Left lobe of liver (tissue), 2 donors: ENCODE measurements around the gene SLC18A2. TPM values are rescaled to one million over a fixed set of nuclear protein-coding genes. Genes with fewer than 3 reads are reported as not detected.
A peak's percentile ranks its signal among the peaks of the same experiment; 100 is the strongest.

ENCODE experiments used
- ATAC-seq: fragments of 200-7000 bp; cut with Tn5 transposase; one replicate; pipeline ENCODE4 v1.9.1; 2020; ENCODE audit warnings: mild to moderate bottlenecking, moderate library complexity
- DNase-seq: peaks from one replicate; pipeline ENCODE4 v3.0.0-alpha.2; 2020; ENCODE audit warnings: low spot score
- total RNA-seq: library from RNA; stranded (reverse); gene quantifications from one replicate; pipeline ENCODE4 v1.2.1, GENCODE V29; 2021
- donor health status: DM: no; HTN: no; CAD: no; lungs with moderate emphysema.
- donor health status: DM: no; HTN: yes; CAD: no.

Gene SLC18A2
- total RNA-seq = 0.15 TPM

DNA sequence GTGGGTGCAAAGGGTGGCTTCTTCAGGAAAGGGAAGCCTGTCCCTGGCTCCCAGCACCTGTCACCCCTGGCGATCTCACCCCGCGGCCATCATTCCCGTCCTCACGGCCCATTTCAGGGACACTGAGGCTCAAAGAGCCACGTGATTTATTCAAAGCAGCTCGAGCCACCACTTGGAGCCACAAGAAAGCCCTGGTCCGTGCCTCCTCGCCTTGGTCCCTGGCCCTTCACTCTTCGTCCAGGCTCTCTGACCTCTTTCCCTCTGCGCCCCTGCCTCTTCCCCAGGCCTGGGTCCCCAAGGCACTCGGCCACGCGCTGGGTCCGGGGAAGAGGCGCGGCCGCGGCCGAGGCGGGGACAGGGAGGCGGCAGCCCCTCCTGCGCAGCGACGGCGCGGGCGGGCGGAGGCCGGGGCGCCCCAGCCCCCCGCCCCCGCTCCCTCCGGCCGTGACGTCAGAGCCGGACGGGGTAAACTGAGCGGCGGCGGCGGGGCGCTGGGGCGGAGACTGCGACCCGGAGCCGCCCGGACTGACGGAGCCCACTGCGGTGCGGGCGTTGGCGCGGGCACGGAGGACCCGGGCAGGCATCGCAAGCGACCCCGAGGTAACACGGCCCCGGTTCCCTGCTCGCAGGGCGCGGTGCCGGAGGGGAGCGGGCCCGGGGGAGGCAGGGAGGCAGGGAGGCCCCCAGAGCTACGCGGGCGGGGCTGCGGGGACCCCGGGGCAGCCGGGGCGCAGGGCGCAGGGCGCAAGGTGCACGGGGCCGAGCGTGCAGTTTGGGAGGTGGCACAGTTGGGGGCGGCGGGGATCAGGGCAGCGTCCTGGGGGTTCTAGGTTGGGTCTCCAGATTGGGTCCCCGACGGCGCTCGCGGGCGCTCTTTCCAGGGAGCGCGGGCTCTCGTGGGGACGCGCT lies at the start of gene SLC18A2:
Gene SLC18A2, plus strand, starts transcription at position 494 of the 909 bp plus-strand sequence. CDS start 580 bp downstream, outside the sequence.
- DNase-seq (no peak), ATAC-seq (peak; percentile 13)

- ATAC-seq (no peak), DNase-seq (no peak)
Observed at GRCh38 chr10:117197189-117197588, 43.7 kb upstream of the SLC18A2 start, which contains the start of gene KCNK18. TSS of gene KCNK18 (plus strand) at chr10:117197489. CDS start at chr10:117197489, 0 bp downstream.

DNA sequence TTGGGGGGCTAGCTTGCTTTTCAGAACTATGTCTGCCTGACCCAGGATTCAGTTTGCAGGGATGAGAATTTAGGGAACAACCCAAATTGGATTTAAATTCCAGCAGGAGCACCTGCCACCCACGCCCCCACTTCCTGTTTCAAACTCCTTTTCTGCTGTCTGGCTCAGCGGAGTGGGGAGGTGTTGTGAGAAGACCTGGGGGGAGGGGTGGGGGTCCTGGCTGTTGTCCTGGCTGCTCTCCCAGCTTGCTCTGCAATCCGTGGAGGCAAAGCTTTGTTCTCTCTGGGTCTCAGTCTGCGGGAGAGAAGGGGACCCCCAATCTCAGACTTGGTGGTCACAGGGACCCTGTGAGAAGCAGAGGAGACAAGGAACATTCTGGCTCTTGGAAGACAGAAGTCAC lies 42.8 kb upstream of the SLC18A2 start:
- ATAC-seq = no peak

GRCh38 chr10:117201826-117202225 lies 39.1 kb upstream of the SLC18A2 start:
- no peak for DNase-seq

More for the DNA sequence above, 42.8 kb upstream of the SLC18A2 start:
- no peak for DNase-seq

DNA sequence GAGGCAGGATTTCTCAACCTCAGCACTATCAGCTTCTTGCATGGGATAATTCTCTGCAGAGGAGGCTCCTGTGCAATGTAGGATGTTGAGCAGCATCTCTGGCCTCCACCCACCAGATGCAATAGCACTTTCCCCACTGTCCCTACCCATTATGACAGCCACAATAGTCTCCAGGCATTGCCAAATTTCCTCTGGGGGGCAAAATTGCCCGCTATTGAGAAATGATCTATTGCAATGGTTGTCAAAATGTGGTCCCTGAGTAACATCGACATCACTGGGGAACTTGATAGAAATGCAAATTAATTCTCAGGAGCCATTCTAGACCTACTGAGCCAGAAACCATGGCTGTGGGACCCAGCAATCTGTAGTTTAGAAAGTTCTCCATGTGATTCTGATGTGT lies 36.6 kb upstream of the SLC18A2 start:
- ATAC-seq = no peak
- DNase-seq = no peak

More at GRCh38 chr10:117201826-117202225, 39.1 kb upstream of the SLC18A2 start:
- no peak for ATAC-seq

DNA sequence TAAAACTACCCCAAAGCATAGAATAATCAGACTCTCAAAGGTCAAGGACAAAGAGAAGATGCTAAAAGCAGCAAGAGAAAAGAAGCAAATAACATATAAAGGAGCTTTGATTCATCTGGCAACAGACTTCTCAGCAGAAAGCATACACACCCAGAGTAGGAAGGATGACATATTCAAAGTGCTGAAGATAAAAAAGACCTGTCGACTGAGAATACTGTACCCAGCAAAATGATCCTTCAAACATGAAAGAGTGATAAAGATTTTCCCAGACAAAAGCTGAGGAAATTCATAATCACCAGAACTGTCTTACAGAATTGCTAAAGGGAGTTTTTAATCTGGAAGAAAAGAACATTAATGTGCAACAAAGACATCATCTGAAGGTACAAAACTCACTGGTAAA lies 28.7 kb upstream of the SLC18A2 start:
- no peak for DNase-seq
- ATAC-seq = no peak

DNA sequence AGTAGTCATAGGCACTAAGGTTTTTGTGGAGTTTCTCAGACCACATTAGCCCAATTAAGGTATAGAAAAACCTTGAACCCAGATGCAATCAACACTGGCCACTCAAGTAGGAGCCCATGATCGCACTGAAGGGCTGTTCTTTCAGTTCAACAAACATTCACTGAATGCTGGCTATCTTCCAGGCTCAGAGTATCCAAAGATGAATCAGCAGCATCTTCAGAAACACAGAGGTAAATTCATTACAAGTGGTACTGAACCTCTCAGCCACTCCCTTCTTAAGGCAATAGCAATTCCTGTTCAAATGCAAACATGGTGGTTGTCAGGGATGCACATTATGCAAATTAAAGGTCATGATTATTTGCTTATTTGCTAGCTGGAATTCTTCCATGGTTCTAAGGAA lies 26.5 kb upstream of the SLC18A2 start:
- no peak for DNase-seq
- ATAC-seq = no peak

DNA sequence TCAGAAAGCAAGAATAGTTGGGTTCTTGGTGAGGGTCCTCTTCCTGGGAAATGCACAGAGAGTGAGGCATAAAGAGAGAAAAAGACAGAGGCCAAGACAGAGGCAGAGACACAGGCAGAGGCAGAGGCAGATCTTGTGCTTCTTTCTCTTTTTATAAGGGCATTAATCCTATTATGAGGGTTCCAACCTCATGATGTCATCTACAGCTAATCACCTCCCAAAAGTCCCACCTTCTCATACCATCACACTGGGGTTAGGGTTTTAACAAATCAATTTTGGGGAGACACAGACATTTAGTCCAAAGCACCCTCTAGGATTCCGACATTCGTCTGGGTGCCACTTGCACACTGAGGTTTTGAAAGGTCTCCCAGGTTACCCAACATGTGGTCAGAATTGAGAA lies 25.8 kb upstream of the SLC18A2 start:
- no peak for ATAC-seq

GRCh38 chr10:117216028-117216427 lies 24.9 kb upstream of the SLC18A2 start:
- DNase-seq (no peak), ATAC-seq (no peak)

More for the DNA sequence above, 25.8 kb upstream of the SLC18A2 start:
- no peak for DNase-seq

DNA sequence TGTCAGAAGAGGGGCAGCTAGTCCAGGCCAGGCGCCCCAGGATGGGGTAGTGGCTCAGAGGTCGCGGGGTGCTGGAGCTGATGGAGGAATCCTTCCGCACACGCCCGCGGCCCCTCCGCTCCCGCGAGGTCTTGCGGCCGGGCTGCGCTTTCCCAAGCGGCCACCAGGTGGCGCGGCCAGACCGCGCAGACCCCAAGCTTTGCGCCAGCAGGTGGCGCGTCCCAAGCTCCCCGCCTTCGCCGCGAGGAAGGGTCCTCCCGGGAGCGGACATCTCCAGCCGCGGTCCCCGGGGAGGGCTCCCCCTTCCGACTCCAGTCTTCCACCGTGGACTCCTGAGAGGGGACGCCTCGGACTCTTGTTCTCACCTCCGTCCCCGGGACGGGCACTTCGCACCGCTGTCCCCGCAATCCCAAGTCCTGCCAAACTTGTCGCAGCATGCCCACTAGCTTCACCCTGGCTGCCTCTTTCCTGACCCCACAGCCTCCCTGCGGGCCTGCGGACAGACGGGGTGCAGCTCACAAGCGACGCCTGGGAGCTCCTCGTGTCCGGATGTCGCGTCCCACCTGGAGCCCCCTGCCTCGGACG lies 24.2 kb upstream of the SLC18A2 start:
- peak; percentile 75 for DNase-seq
- peak; percentile 98 for ATAC-seq

GRCh38 chr10:117217196-117217761 lies 23.6 kb upstream of the SLC18A2 start:
- ATAC-seq = peak; percentile 50
- no peak for DNase-seq

DNA sequence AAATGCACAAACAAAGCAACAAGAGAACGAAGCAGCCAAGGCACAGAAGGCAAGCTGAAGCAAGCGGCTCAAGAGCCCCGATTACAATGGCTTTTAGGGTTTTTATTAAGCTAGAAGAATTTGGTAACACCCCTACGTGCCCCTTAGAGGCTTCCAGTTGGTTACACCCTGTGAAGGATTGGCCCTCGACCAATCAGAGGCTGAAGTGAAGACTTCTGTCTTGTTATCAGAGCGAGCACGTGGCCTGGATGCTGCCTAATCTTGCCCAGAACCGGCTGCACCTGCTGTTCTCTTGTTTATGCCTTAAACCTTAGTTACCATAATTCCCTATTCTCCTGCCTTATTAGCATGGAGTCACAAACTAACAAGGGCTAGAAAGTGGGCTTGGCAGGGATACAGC lies 22.3 kb upstream of the SLC18A2 start:
- DNase-seq (no peak), ATAC-seq (no peak)

- ATAC-seq (no peak), DNase-seq (no peak)
Observed at GRCh38 chr10:117221156-117221711, 19.7 kb upstream of the SLC18A2 start.

- ATAC-seq (no peak), DNase-seq (no peak)
Observed at GRCh38 chr10:117222552-117222951, 18.4 kb upstream of the SLC18A2 start.

- ATAC-seq (no peak), DNase-seq (no peak)
Observed at GRCh38 chr10:117222976-117223692, 17.8 kb upstream of the SLC18A2 start.

GRCh38 chr10:117223693-117224430 lies 17.1 kb upstream of the SLC18A2 start:
- ATAC-seq = no peak

DNA sequence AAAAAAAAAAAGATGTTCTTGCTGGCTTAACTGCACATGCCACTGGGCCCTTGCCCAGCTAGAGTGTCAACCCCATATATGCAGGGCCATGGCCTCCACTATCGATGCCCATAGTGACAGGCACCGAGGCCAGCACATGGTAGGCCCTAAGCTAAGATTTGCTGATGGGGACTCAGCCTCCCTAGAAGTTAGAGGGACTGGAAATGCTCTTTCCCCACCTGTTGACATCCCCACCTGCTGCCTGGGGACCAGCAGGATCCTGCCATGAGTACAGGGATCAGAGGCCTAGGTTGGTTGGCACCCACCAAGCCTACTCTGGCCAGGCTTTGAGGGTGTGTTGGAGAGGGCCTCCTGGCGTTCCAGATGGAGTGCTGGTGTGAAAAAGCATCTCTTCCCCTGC lies 16.0 kb upstream of the SLC18A2 start:
- no peak for DNase-seq
- ATAC-seq = no peak

More at GRCh38 chr10:117223693-117224430, 17.1 kb upstream of the SLC18A2 start:
- DNase-seq = no peak

GRCh38 chr10:117226813-117227451 lies 14.0 kb upstream of the SLC18A2 start:
- DNase-seq (no peak), ATAC-seq (peak; percentile 82)

DNA sequence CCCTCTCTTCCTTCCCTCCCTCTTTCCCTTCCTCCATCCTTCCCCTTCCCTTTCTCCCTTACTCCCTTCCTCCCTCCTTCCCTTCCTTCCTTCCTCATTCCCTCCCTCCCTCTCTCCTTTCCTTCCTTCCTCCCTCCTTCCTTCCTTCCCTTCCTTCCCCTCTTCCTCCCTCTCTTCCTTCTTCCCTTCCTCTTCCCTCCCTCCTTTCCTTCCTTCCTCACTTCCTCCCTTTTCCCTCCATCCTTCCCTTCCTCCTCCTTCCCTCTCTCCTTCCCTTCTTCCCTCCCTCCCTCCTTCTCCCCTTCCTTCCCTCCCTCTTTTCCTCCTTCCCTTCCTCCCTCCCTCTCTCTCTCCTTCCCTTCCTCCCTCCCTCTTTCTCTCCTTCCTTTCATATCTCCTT lies 12.7 kb upstream of the SLC18A2 start:
- DNase-seq (no peak), ATAC-seq (no peak)
